Measurements from ENCODE around the gene ARHGAP6. TPM values are rescaled to one million over a fixed set of nuclear protein-coding genes. Genes with fewer than 3 reads are reported as not detected.

Gene ARHGAP6, protein sequence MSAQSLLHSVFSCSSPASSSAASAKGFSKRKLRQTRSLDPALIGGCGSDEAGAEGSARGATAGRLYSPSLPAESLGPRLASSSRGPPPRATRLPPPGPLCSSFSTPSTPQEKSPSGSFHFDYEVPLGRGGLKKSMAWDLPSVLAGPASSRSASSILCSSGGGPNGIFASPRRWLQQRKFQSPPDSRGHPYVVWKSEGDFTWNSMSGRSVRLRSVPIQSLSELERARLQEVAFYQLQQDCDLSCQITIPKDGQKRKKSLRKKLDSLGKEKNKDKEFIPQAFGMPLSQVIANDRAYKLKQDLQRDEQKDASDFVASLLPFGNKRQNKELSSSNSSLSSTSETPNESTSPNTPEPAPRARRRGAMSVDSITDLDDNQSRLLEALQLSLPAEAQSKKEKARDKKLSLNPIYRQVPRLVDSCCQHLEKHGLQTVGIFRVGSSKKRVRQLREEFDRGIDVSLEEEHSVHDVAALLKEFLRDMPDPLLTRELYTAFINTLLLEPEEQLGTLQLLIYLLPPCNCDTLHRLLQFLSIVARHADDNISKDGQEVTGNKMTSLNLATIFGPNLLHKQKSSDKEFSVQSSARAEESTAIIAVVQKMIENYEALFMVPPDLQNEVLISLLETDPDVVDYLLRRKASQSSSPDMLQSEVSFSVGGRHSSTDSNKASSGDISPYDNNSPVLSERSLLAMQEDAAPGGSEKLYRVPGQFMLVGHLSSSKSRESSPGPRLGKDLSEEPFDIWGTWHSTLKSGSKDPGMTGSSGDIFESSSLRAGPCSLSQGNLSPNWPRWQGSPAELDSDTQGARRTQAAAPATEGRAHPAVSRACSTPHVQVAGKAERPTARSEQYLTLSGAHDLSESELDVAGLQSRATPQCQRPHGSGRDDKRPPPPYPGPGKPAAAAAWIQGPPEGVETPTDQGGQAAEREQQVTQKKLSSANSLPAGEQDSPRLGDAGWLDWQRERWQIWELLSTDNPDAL (N-terminal part only)
- total RNA-seq: under 1 TPM in 1 of 2 donors, not detected in 1; under 0.01 TPM

GRCh38 chrX:11665168-11666111 lies at the start of gene ARHGAP6:
TSS of gene ARHGAP6 (minus strand) at chrX:11665920. CDS start at chrX:11664828, 1,092 bp downstream.

DNA sequence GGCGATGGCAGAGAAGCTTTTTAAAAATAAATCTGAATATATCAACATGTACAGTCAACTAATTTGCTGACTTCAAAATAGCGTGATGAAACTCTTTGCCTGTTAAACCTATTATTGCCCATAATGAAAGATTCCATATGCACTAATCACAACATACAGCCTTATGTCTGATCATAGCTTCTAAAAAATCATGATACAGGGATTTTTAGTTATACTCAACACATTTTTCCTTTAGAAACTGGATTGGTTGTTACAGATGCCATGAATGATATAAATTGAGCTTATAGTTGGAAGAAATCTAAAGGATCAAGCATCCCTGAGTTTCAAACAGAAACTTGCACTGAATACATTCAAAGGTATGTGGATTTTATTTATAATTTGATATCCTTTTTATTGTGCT lies 372.6 kb downstream of the ARHGAP6 start, which contains the start of gene AMELX:
AMELX (plus strand) TSS at position 301 of the 400 bp plus-strand sequence. CDS start 1,376 bp downstream, outside the sequence.

DNA sequence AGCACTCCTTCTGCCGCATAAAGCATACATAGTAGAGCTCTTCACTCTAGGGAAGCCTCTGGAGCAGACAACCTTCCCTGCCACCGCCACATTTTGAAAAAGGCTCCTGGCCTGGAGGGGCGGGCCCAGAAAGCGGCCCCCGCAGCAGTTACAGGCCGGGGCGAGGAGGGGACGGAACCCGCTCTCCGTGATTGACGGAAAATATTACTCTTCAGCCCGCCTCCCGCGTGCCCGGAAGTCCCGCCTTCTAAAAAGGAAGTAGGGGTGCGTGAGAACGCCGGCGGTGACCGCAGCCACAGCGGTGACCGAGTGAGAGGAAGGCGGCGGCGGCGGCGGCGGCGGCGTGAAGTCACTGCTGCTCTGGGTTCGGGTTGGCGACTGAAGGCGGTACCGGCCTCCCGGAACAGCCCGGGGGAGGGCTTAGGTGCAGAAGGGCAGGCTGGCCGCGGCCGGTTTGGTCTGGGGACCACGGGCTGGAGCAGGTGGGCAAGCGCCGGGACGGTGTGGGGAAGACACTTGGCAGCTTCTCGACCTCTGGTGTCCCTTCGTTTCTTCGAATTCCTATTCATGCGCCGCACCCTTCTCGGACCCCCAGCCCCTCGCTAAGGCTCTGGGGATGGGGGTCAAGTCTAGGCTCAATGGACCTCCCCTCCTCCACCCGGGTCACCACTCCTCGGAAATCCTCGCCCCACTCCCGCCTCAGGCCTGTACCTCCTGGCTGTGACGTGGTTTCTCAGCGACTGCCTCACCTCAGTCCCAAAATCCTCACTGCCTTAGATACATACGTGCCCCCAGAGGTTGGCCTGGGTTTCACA lies 554.5 kb downstream of the ARHGAP6 start, which contains the start of gene HCCS:
HCCS (plus strand) TSS at position 296 of the 815 bp plus-strand sequence. CDS start 729 bp downstream, outside the sequence.

Small RNAs within 50 kb of the gene (small RNA-seq; reads per million reads assigned to genes)
- gene MIR548AX (0 reads per million in 2 donors), gene RF00019 (0 reads per million in 2 donors), gene RF02271 (0 reads per million in 2 donors)

Other genes starting within 250 kb of the ARHGAP6 start
- gene MSL3, start 92.3 kb upstream of the ARHGAP6 start, total RNA-seq: 10 to 100 TPM; 14.7 to 22.4 TPM

Measured in melanocyte of skin (primary cell).